AG10803 (cell line): ENCODE data around the gene HOXC11.

Experiments used
- DNase-seq: peaks from one replicate; pipeline ENCODE4 v3.0.0; 2010; ENCODE audit warnings: low read depth
- H3K4me3 ChIP-seq: 2 replicates; pipeline ENCODE4 v1.5.1; 2011; ENCODE audit warnings: mild to moderate bottlenecking, low read length, control low read depth
- CTCF ChIP-seq: conservative IDR thresholded peaks from 2 replicates; pipeline ENCODE4 v1.5.1; 2011; ENCODE audit warnings: mild to moderate bottlenecking, low read length, control low read depth, inconsistent platforms

Gene HOXC11

GRCh38 chr12:53999559-54000115, 26.7 kb downstream of the HOXC11 start:
- peak overlapping the region; percentile 98 for H3K4me3 ChIP-seq
- TF ChIP-seq CTCF, result no peak
- peak; percentile 87 for DNase-seq

DNA sequence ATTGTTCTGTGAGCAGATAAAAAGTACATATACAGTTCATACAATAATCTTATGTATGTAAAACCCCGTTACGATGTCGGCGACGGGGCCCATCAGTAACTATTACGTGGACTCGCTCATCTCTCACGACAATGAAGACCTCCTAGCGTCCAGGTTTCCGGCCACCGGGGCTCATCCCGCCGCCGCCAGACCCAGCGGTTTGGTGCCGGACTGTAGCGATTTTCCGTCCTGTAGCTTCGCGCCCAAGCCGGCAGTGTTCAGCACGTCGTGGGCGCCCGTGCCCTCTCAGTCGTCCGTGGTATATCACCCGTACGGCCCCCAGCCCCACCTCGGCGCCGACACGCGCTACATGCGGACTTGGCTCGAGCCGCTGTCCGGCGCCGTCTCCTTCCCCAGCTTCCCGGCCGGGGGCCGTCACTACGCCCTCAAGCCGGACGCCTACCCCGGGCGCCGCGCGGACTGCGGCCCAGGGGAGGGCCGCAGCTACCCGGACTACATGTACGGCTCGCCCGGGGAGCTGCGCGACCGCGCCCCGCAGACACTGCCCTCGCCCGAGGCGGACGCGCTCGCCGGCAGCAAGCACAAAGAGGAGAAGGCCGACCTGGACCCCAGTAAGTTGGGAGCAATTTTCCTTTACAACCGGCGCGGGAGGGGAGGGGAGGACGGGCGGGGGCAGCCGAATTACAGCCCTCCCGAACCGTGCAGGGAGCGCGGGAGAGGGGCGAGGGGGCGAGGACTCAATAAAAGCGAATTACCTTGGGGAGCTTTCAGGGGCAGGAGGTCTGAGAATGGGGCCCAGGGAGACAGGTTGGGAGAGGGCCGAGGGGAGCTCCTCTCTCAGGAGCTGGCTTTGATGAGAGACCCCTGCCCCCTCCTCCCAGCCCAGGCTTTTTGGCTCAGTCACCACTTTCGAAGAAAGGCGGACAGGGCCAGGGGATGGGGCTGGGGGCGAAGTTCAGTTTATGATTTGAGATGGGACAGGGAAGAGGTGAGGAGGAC, 27.5 kb downstream of the HOXC11 start, which contains the start of gene HOXC9:
TSS of gene HOXC9 (plus strand) at position 46 of the 999 bp plus-strand sequence. CDS start at position 74, 28 bp downstream.
- TF ChIP-seq CTCF, result 0 out of 2 replicates have a peak, but pooled peaks have one; percentile 1
- peak within 1 kb of the TSS; percentile 98 for H3K4me3 ChIP-seq
- DNase-seq, result no peak

DNA sequence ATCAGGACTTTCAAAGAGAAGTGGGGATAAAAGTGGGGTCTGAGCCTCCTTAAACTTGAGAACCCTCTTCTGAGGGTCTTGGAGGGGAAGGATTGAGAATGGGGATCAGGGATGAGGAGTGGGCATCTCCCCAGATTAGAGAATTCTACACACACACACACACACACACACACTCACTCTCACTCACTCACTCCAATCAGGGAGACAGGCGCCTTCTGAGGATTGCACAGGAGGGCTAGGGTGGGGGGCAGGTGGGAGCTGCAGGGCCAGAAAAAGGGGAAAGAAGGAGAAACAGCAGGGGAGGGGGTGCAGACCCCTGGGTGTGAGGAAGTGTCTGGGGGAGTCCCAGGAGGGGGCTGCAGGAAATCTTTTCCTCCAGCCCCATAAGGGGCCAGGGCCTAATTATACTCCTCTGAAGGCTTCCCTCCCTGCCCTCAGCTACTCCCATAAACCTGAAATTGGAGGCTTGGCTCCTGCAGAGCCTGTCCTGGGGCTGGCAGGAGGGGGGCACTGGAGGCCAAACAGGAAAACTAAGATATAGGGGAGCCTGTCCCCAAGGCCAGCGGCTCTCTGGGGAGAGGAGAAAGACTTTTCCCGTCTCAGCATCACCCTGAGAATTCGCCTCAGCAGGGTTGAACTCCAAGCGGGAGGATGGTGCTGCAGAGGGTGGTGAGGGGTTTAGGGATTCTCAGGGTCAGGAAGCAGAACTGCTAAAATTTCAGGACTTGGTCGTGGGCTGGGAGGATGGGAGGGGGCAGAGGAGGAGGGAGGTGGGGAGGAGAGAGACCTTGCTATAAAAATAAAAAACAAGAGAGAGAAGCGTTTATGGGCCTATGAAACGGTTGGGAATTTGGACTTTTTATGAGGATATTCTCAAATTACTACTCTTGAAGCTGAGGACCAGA, 28.6 kb downstream of the HOXC11 start:
- peak overlapping the region; percentile 98 for H3K4me3 ChIP-seq
- no peak for TF ChIP-seq CTCF
- no peak for DNase-seq

DNA sequence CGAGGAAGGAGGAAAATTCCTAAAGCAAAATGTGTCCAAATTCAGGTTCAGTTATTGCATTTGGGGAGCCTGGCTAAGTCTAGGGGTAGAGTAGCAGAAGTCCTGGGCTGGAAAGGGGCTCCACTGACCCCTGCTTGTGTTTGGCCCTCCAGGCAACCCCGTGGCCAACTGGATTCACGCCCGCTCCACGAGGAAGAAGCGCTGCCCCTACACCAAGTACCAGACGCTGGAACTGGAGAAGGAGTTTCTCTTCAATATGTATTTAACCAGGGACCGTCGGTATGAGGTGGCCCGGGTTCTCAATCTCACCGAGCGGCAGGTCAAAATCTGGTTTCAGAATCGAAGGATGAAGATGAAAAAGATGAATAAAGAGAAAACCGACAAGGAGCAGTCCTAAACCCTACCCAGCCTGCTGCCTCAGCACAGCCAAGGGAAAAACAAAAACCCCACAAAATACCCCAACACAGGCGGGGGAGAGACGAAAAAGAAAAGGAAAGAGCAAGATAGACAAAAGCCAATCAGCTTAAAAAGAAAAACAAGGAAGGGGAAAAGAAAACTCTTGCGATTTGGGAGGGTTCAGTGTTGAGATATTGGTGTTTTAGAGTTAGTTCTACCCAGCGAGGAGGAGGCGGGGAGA, 29.5 kb downstream of the HOXC11 start:
- peak overlapping the region; percentile 98 for H3K4me3 ChIP-seq

DNA sequence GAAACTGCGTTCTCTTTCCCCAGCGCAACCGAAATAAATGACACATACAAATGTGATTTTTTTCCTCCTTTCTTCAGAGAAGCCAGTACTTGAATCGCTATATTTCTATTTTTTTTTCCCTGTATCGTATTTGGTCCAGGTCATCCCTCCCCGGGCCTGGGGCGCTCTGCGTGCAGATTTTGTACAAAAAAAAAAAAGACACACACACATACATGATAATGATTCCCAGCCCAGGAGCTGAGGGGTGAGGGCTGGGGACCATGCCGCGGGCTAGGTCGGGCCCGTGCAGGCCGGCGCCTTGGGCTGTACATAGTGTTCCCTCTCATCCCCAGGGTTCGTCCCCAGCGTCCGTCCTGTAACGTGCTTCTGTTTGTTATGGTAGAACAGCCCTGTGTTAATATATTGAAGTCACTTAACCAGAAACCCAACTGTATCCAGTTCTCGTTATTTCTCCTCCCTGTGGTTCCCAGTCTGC, 30.0 kb downstream of the HOXC11 start:
- peak overlapping the region; percentile 98 for H3K4me3 ChIP-seq
- DNase-seq, result no peak
- no peak for TF ChIP-seq CTCF

More for the DNA sequence above, 29.5 kb downstream of the HOXC11 start:
- no peak for DNase-seq
- TF ChIP-seq CTCF, result no peak

- peak; percentile 54 for DNase-seq
- no peak for TF ChIP-seq CTCF
- peak overlapping the region; percentile 98 for H3K4me3 ChIP-seq
Observed at GRCh38 chr12:54003625-54004024, 30.7 kb downstream of the HOXC11 start.
